Measurements from ENCODE around the gene GSTA5.
"Not testable (repeated sequence)": the region's sequence is repeated elsewhere in the genome, so short reads cannot be mapped to it uniquely, and the experiment has no call there.

The GSTA5 gene

GRCh38 chr6:52840763-52841585 is at the start of gene GSTA5:
Gene GSTA5, minus strand, starts transcription at chr6:52840813.
- no peak for DNase-seq

- no peak for DNase-seq
These were observed 49.4 kb upstream of the GSTA5 start for GRCh38 chr6:52890018-52890417.

GRCh38 chr6:52887910-52888524 is 47.4 kb upstream of the GSTA5 start:
- no peak for DNase-seq

- DNase-seq = peak; percentile 69
These were observed 41.6 kb upstream of the GSTA5 start for GRCh38 chr6:52881996-52882841.

- DNase-seq = no peak
These were observed 41.0 kb upstream of the GSTA5 start for GRCh38 chr6:52881662-52881995.

GRCh38 chr6:52877786-52878185 is 37.2 kb upstream of the GSTA5 start:
- DNase-seq = no peak

- DNase-seq = no peak
These were observed 36.6 kb upstream of the GSTA5 start for GRCh38 chr6:52877168-52877567.

- DNase-seq = no peak
These were observed 35.6 kb upstream of the GSTA5 start for GRCh38 chr6:52876056-52876787.

- DNase-seq = no peak
These were observed 31.4 kb upstream of the GSTA5 start for GRCh38 chr6:52872031-52872430.

GRCh38 chr6:52871621-52872020 is 31.0 kb upstream of the GSTA5 start:
- no peak for DNase-seq

- DNase-seq = not testable (repeated sequence)
These were observed 29.9 kb upstream of the GSTA5 start for GRCh38 chr6:52870335-52871091.

GRCh38 chr6:52868899-52869298 is 28.3 kb upstream of the GSTA5 start:
- DNase-seq = not testable (repeated sequence)

GRCh38 chr6:52868240-52868639 is 27.6 kb upstream of the GSTA5 start:
- no peak for DNase-seq

GRCh38 chr6:52861151-52861550 is 20.5 kb upstream of the GSTA5 start:
- not testable (repeated sequence) for DNase-seq

GRCh38 chr6:52858416-52858815 is 17.8 kb upstream of the GSTA5 start:
- no peak for DNase-seq

- not testable (repeated sequence) for DNase-seq
These were observed 15.5 kb upstream of the GSTA5 start for GRCh38 chr6:52856137-52856536.

- no peak for DNase-seq
These were observed 8.5 kb upstream of the GSTA5 start for GRCh38 chr6:52849137-52849536.

GRCh38 chr6:52846002-52846401 is 5.4 kb upstream of the GSTA5 start:
- DNase-seq = no peak

- no peak for DNase-seq
These were observed 3.0 kb upstream of the GSTA5 start for GRCh38 chr6:52843605-52844004.

GRCh38 chr6:52839124-52840055 is 1.2 kb downstream of the GSTA5 start:
- peak; percentile 58 for DNase-seq

GRCh38 chr6:52834481-52834880 is 6.1 kb downstream of the GSTA5 start:
- no peak for DNase-seq

All from 8988T (cell line).